IMR-90 (cell line): ENCODE results near the gene RTL1.
A peak's percentile ranks its signal among the peaks of the same experiment; 100 is the strongest.

ENCODE experiments used
- CTCF ChIP-seq: conservative IDR thresholded peaks from 2 replicates; pipeline ENCODE4 v1.5.1; 2012; ENCODE audit warnings: mild to moderate bottlenecking, low read depth, low read length, improper control_type of control experiment
- POLR2A ChIP-seq: IDR thresholded peaks from 2 replicates; pipeline ENCODE4 v1.6.1; 2012; ENCODE audit warnings: mild to moderate bottlenecking, low read depth, low read length

- TF ChIP-seq CTCF = no peak
- TF ChIP-seq POLR2A = 0 out of 2 replicates have a peak, but pooled peaks have one; percentile 39
Measured at GRCh38 chr14:100849115-100849781, 54.3 kb downstream of the RTL1 start.
